HG03280 (cell line): ENCODE results near the gene HDAC8.
A peak's percentile ranks its signal among the peaks of the same experiment; 100 is the strongest.
"Not testable (repeated sequence)": the region's sequence is repeated elsewhere in the genome, so short reads cannot be mapped to it uniquely, and the experiment has no call there.

Experiments used
- ATAC-seq: cut with Tn5 transposase; IDR thresholded peaks from one replicate; pipeline ENCODE4 v1.9.1; 2021; ENCODE audit warnings: mild to moderate bottlenecking, moderate library complexity; ENCODE audit not compliant: unreplicated experiment

The HDAC8 gene

GRCh38 chrX:72536542-72536941, 36.1 kb downstream of the HDAC8 start:
- no peak for ATAC-seq

- no peak for ATAC-seq
Measured at GRCh38 chrX:72532366-72532765, 40.3 kb downstream of the HDAC8 start.

- no peak for ATAC-seq
Measured at GRCh38 chrX:72526534-72527508, 45.8 kb downstream of the HDAC8 start.

GRCh38 chrX:72498782-72499181, 73.9 kb downstream of the HDAC8 start:
- ATAC-seq = no peak

GRCh38 chrX:72495046-72495445, 77.6 kb downstream of the HDAC8 start:
- no peak for ATAC-seq

- ATAC-seq = peak; percentile 54
Measured at GRCh38 chrX:72492499-72492898, 80.1 kb downstream of the HDAC8 start.

GRCh38 chrX:72490221-72490620, 82.4 kb downstream of the HDAC8 start:
- ATAC-seq = not testable (repeated sequence)

- no peak for ATAC-seq
Measured at GRCh38 chrX:72487661-72488060, 85.0 kb downstream of the HDAC8 start.

- no peak for ATAC-seq
Measured at GRCh38 chrX:72479324-72480274, 93.0 kb downstream of the HDAC8 start.

- ATAC-seq = no peak
Measured at GRCh38 chrX:72478853-72479252, 93.8 kb downstream of the HDAC8 start.

GRCh38 chrX:72478351-72478750, 94.3 kb downstream of the HDAC8 start:
- no peak for ATAC-seq

GRCh38 chrX:72477781-72478181, 94.9 kb downstream of the HDAC8 start:
- ATAC-seq = no peak

GRCh38 chrX:72477376-72477775, 95.3 kb downstream of the HDAC8 start:
- ATAC-seq = no peak

GRCh38 chrX:72475952-72476668, 96.5 kb downstream of the HDAC8 start:
- ATAC-seq = no peak

- no peak for ATAC-seq
Measured at GRCh38 chrX:72475338-72475737, 97.3 kb downstream of the HDAC8 start.

GRCh38 chrX:72470532-72471223, 102.0 kb downstream of the HDAC8 start:
- ATAC-seq = no peak

GRCh38 chrX:72470117-72470516, 102.5 kb downstream of the HDAC8 start:
- ATAC-seq = no peak

- no peak for ATAC-seq
Measured at GRCh38 chrX:72468607-72469006, 104.0 kb downstream of the HDAC8 start.

- no peak for ATAC-seq
Measured at GRCh38 chrX:72467135-72467534, 105.5 kb downstream of the HDAC8 start.

GRCh38 chrX:72466493-72466892, 106.2 kb downstream of the HDAC8 start:
- no peak for ATAC-seq
